ENCODE results near the gene PABPN1.

The PABPN1 gene

GRCh38 chr14:23373041-23373440, 51.8 kb downstream of the PABPN1 start:
- no peak for TF ChIP-seq CTCF (IDR thresholded peaks at IDR 0.05; ENCODE audit: poor library complexity, severe bottlenecking)

More at GRCh38 chr14:23373041-23373440, 51.8 kb downstream of the PABPN1 start:
- ATAC-seq (ENCODE audit: low read depth) (no peak), DNase-seq (ENCODE audit: low spot score) (no peak)
- Histone ChIP-seq H3K9me3 (ENCODE audit: severe bottlenecking) (no peaks in the 10 kb centered on the region), H3K4me1 (ENCODE audit: insufficient read depth, poor library complexity, severe bottlenecking) (no peaks in the 10 kb centered on the region), H3K36me3 (ENCODE audit: low read depth) (no peaks in the 10 kb centered on the region), H3K27ac (ENCODE audit: poor library complexity, severe bottlenecking) (no peak overlapping the region), H3K27me3 (ENCODE audit: insufficient read depth, poor library complexity, severe bottlenecking) (no peaks in the 10 kb centered on the region), H3K4me3 (ENCODE audit: severe bottlenecking) (no peak overlapping the region)

All from RWPE2 (cell line).